Measurements from ENCODE around the gene FIGN. TPM values are rescaled to one million over a fixed set of nuclear protein-coding genes. Genes with fewer than 3 reads are reported as not detected.
A peak's percentile ranks its signal among the peaks of the same experiment; 100 is the strongest.

FIGN gene
- total and polyA plus RNA-seq, 2 of the 4 experiments (the other 2 are of a cell fraction), result 0.77 to 0.90 TPM

- Histone ChIP-seq H3K4ac (ENCODE audit: low read depth, low read length) (no peak overlapping the region), H3K79me1 (ENCODE audit: low read depth in 1 of 2, low read length in 2 of 2) (peaks cover 3 to 14% of the 10 kb centered on the region in 2 experiments; a peak in 3 of 4 replicates), H2BK5ac (ENCODE audit: low read depth, low read length, poor library complexity, severe bottlenecking) (no peak overlapping the region), H4K5ac (ENCODE audit: low read depth, low read length) (no peak overlapping the region), H3K9me1 (ENCODE audit: insufficient read depth, low read length) (no peaks in the 10 kb centered on the region), H2BK120ac (ENCODE audit: low read depth, low read length) (no peak overlapping the region), H2AK5ac (ENCODE audit: low read depth, low read length) (no peak overlapping the region), H2BK20ac (ENCODE audit: low read depth, low read length) (no peak overlapping the region), H3K27ac (ENCODE audit: insufficient read depth, low read length) (no peak overlapping the region), H3K18ac (ENCODE audit: low read depth, low read length) (no peak overlapping the region), H2AFZ (replicated peaks; ENCODE audit: low read length, poor library complexity) (no peak overlapping the region), H3K4me1 (ENCODE audit: control insufficient read depth, insufficient read depth, low read length) (peaks cover 2% of the 10 kb centered on the region), H4K8ac (ENCODE audit: low read depth in 2 of 2, low read length in 2 of 2) (no peak overlapping the region), H3K36me3 (ENCODE audit: control insufficient read depth, insufficient read depth, low read length) (no peaks in the 10 kb centered on the region), H2AK9ac (replicated peaks; ENCODE audit: low read depth, low read length, poor library complexity) (no peak overlapping the region), H4K91ac (ENCODE audit: insufficient read depth, low read depth, low read length) (no peak overlapping the region), H3K56ac (ENCODE audit: extremely low read depth, insufficient read depth, low read length) (no peak overlapping the region), H3K4me3 (ENCODE audit: insufficient read depth, low read depth, low read length) (peak overlapping the region; percentile 22; the same call in 1 of the 2 replicates), H4K20me1 (ENCODE audit: insufficient read depth, low read length) (no peaks in the 10 kb centered on the region), H3K27me3 (ENCODE audit: control insufficient read depth, insufficient read depth, low read length) (no peaks in the 10 kb centered on the region), H3K9ac (ENCODE audit: low read depth, low read length) (no peak overlapping the region; the same call in 1 of the 2 replicates), H3K23ac (ENCODE audit: low read depth, low read length) (no peak overlapping the region), H3K14ac (replicated peaks; ENCODE audit: low read depth, low read length) (no peak overlapping the region), H2BK15ac (ENCODE audit: low read depth, low read length) (no peak overlapping the region), H3K9me3 (ENCODE audit: control insufficient read depth, insufficient read depth, low read length) (no peaks in the 10 kb centered on the region), H3K4me2 (ENCODE audit: low read depth, low read length) (peak overlapping the region; percentile 85)
- ATAC-seq (ENCODE audit: low read depth) (no peak), DNase-seq (no peak)
- dilution Hi-C loops (cut with HindIII; ENCODE audit: low sequenced_read_pairs, unreplicated experiment) (no loop called here), in situ Hi-C loops (cut with MboI; ENCODE audit: low sequenced_read_pairs) (no loop called here), intact Hi-C loops (cut with micrococcal nuclease) (loop anchor here (2.0 to 10.0 kb wide), 3 partner anchors 69 to 579 kb away; no protein-coding TSS in a partner anchor)
- ChIA-PET CTCF (interaction anchor here (0.6 to 1.5 kb wide), 4 partner anchors 12 to 579 kb away, joined by 3 to 5 read pairs (median 4); no protein-coding TSS in a partner anchor), POLR2A (ENCODE audit: unreplicated experiment) (no interaction called here)
- no peak for TF ChIP-seq CEBPB (IDR thresholded peaks at IDR 0.05; ENCODE audit: low read depth, low read length)
- no peak for TF ChIP-seq CTCF (conservative IDR thresholded peaks at IDR 0.05; ENCODE audit: low read depth, low read length)
- no peak for TF ChIP-seq MAZ (IDR thresholded peaks at IDR 0.05; ENCODE audit: borderline replicate concordance, low read depth, low read length)
- TF ChIP-seq FOS (IDR thresholded peaks at IDR 0.05; ENCODE audit: low read depth, low read length), result no peak
- TF ChIP-seq, protein P1, sequence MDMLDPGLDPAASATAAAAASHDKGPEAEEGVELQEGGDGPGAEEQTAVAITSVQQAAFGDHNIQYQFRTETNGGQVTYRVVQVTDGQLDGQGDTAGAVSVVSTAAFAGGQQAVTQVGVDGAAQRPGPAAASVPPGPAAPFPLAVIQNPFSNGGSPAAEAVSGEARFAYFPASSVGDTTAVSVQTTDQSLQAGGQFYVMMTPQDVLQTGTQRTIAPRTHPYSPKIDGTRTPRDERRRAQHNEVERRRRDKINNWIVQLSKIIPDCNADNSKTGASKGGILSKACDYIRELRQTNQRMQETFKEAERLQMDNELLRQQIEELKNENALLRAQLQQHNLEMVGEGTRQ (IDR thresholded peaks at IDR 0.05; ENCODE audit: low read depth, low read length), result no peak
- TF ChIP-seq CHD1 (IDR thresholded peaks at IDR 0.05; ENCODE audit: low read depth, low read length), result no peak
- TF ChIP-seq, protein P2, sequence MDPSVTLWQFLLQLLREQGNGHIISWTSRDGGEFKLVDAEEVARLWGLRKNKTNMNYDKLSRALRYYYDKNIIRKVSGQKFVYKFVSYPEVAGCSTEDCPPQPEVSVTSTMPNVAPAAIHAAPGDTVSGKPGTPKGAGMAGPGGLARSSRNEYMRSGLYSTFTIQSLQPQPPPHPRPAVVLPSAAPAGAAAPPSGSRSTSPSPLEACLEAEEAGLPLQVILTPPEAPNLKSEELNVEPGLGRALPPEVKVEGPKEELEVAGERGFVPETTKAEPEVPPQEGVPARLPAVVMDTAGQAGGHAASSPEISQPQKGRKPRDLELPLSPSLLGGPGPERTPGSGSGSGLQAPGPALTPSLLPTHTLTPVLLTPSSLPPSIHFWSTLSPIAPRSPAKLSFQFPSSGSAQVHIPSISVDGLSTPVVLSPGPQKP (IDR thresholded peaks at IDR 0.05; ENCODE audit: borderline replicate concordance, low read depth, low read length), result no peak
- TF ChIP-seq MAFK (IDR thresholded peaks at IDR 0.05; ENCODE audit: low read depth, low read length), result no peak
- TF ChIP-seq RFX5 (IDR thresholded peaks at IDR 0.05; ENCODE audit: low read depth, low read length), result no peak
- TF ChIP-seq NFE2L2 (IDR thresholded peaks at IDR 0.05; ENCODE audit: low read depth, low read length), result no peak
- no peak for TF ChIP-seq MXI1 (IDR thresholded peaks at IDR 0.05; ENCODE audit: borderline replicate concordance, low read depth, low read length)
- no peak for TF ChIP-seq POLR2A (IDR thresholded peaks at IDR 0.05; ENCODE audit: low read depth, low read length)
- TF ChIP-seq RCOR1 (IDR thresholded peaks at IDR 0.05; ENCODE audit: insufficient replicate concordance, low read length), result no peak
- TF ChIP-seq RAD21 (IDR thresholded peaks at IDR 0.05; ENCODE audit: low read length), result no peak
- TF ChIP-seq SMC3 (IDR thresholded peaks at IDR 0.05; ENCODE audit: low read depth, low read length), result no peak
- TF ChIP-seq BHLHE40 (IDR thresholded peaks at IDR 0.05; ENCODE audit: low read depth, low read length), result no peak
- BruUV-seq (replicated peaks), result no TSS peak
- no CpG with 5 or more reads among the region's 5 CpGs for WGBS, 2 experiments (ENCODE audit: extremely low coverage in 2 of 2, insufficient read length in 1 of 2)
These were observed 1.9 kb downstream of the FIGN start for GRCh38 chr2:163733956-163734355.

All from IMR-90 (cell line).